ENCODE data around the gene TBC1D9. TPM values are rescaled to one million over a fixed set of nuclear protein-coding genes. Genes with fewer than 3 reads are reported as not detected.

The TBC1D9 gene
- total and polyA plus RNA-seq, 4 donors = 9.0 to 52.6 (median 24.5) TPM

- Histone ChIP-seq H3K27me3 (ENCODE audit: control insufficient read depth in 3 of 3, insufficient read depth in 3 of 3, low read length in 2 of 3) (no peaks in the 10 kb centered on the region), H3K4me3 (no peak overlapping the region), H3K27ac (ENCODE audit: low read depth in 1 of 2, low read length in 1 of 2) (no peak overlapping the region), H3K9ac (ENCODE audit: insufficient read depth in 1 of 2, low read length in 2 of 2) (peak overlapping the region in 1 of 2 donors; percentile 77), H3K36me3 (ENCODE audit: control insufficient read depth in 4 of 4, insufficient read depth in 4 of 4, low read length in 4 of 4) (peaks cover 22 to 43% (median 29%) of the 10 kb centered on the region in 4 donors), H3K9me3 (ENCODE audit: control insufficient read depth in 4 of 4, insufficient read depth in 3 of 4, low read length in 3 of 4) (no peaks in the 10 kb centered on the region), H3K4me1 (ENCODE audit: control insufficient read depth in 5 of 5, insufficient read depth in 5 of 5, low read length in 5 of 5) (peaks cover 0 to 9% (median 0%) of the 10 kb centered on the region in 5 donors)
- DNase-seq (peak; percentile 46 to 95 (median 92)), ATAC-seq (ENCODE audit: insufficient read depth, low FRiP score) (no peak)
- 74 to 82% methylated on average over 8 of the region's 8 CpGs for WGBS, 2 donors
- TF ChIP-seq CTCF (IDR thresholded peaks at IDR 0.05; ENCODE audit: control extremely low read depth, extremely low read depth) = no peak
Measured at GRCh38 chr4:140653718-140654494, 102.3 kb downstream of the TBC1D9 start.

- Histone ChIP-seq H3K4me1 (ENCODE audit: control insufficient read depth in 5 of 5, insufficient read depth in 5 of 5, low read length in 5 of 5) (peaks cover 0 to 9% (median 0%) of the 10 kb centered on the region in 5 donors), H3K9ac (ENCODE audit: insufficient read depth in 1 of 2, low read length in 2 of 2) (no peak overlapping the region), H3K9me3 (ENCODE audit: control insufficient read depth in 4 of 4, insufficient read depth in 3 of 4, low read length in 3 of 4) (no peaks in the 10 kb centered on the region), H3K4me3 (no peak overlapping the region), H3K27ac (ENCODE audit: low read depth in 1 of 2, low read length in 1 of 2) (no peak overlapping the region), H3K27me3 (ENCODE audit: control insufficient read depth in 3 of 3, insufficient read depth in 3 of 3, low read length in 2 of 3) (no peaks in the 10 kb centered on the region), H3K36me3 (ENCODE audit: control insufficient read depth in 4 of 4, insufficient read depth in 4 of 4, low read length in 4 of 4) (peaks cover 19 to 37% (median 27%) of the 10 kb centered on the region in 4 donors)
- DNase-seq (no peak), ATAC-seq (ENCODE audit: insufficient read depth, low FRiP score) (no peak)
- no peak for TF ChIP-seq CTCF (IDR thresholded peaks at IDR 0.05; ENCODE audit: control extremely low read depth, extremely low read depth)
- 91 to 95% methylated on average over 2 of the region's 2 CpGs for WGBS, 2 donors
Measured at GRCh38 chr4:140652601-140653000, 103.6 kb downstream of the TBC1D9 start.

DNA sequence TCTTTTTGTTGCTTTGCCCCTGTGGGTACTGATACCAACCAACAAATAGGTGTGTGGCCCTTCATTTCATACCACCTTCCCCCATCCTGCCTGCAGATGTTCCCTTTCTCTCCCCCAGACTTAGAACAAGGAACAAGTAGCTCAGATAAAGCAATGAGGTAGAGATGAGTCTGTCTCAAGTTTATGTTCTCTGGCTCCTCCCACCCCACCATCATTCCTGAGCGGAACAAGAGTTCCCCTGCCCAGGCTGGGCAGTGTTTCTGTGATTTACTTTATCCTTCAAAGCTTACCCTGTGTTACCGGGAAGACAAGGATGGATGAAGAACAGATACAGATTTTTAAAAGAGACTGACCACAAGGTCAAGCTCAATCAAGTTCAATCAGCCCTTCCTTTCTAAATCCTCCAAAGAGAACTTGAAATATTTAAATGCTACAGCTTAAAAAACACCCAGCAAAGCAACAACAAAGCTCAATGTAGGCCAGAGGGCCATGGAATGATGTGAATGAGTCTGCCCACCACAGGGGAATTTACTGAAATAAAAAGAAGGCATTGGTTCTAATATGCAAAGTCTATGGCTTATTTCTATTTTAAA, 107.4 kb downstream of the TBC1D9 start:
- DNase-seq = no peak
- 94 to 95% methylated on average over 2 of the region's 2 CpGs for WGBS, 2 donors

More for the DNA sequence above, 107.4 kb downstream of the TBC1D9 start:
- no peaks in the 10 kb centered on the region for H3K27me3 ChIP-seq (ENCODE audit: control insufficient read depth in 3 of 3, insufficient read depth in 3 of 3, low read length in 2 of 3)
- no peak overlapping the region for H3K27ac ChIP-seq (ENCODE audit: low read depth in 1 of 2, low read length in 1 of 2)
- H3K4me1 ChIP-seq (ENCODE audit: control insufficient read depth in 5 of 5, insufficient read depth in 5 of 5, low read length in 5 of 5) = peaks cover 0 to 5% (median 0%) of the 10 kb centered on the region in 5 donors
- no peak overlapping the region for H3K9ac ChIP-seq (ENCODE audit: insufficient read depth in 1 of 2, low read length in 2 of 2)
- no peak for ATAC-seq (ENCODE audit: insufficient read depth, low FRiP score)
- H3K36me3 ChIP-seq (ENCODE audit: control insufficient read depth in 4 of 4, insufficient read depth in 4 of 4, low read length in 4 of 4) = peaks cover 5 to 30% (median 14%) of the 10 kb centered on the region in 4 donors
- no peaks in the 10 kb centered on the region for H3K9me3 ChIP-seq (ENCODE audit: control insufficient read depth in 4 of 4, insufficient read depth in 3 of 4, low read length in 3 of 4)
- no peak overlapping the region for H3K4me3 ChIP-seq
- TF ChIP-seq CTCF (IDR thresholded peaks at IDR 0.05; ENCODE audit: control extremely low read depth, extremely low read depth) = no peak
